CD4-positive, alpha-beta T cell (primary cell): ENCODE data around the gene NLGN1. TPM values are rescaled to one million over a fixed set of nuclear protein-coding genes. Genes with fewer than 3 reads are reported as not detected.

Experiments used
- ATAC-seq: fragments of 200-7000 bp; cut with Tn5 transposase; one replicate; pipeline ENCODE4 v1.10.0; 2022; ENCODE audit warnings: mild to moderate bottlenecking; ENCODE audit not compliant: poor library complexity
- CTCF ChIA-PET: fragments of 350-600 bp; sonication (Branson Sonifier 250); formaldehyde crosslinking; loops from one replicate; lab custom pipeline; 2021; ENCODE audit warnings: antibody characterized with exemption, inconsistent platforms; lab: Charles Lee
- POLR2A ChIA-PET: fragments of 350-600 bp; sonication (Branson Sonifier 250); formaldehyde crosslinking; loops from one replicate; lab custom pipeline; 2021; ENCODE audit warnings: antibody characterized with exemption, inconsistent platforms; lab: Charles Lee
- DNase-seq, 14 experiments: peaks; one replicate each; pipeline ENCODE4 v3.0.0-alpha.2; 2013 to 2020; ENCODE audit warnings: mixed read lengths in 2 of 14
- H3K27ac ChIP-seq, 2 donors: one replicate each; pipeline versions ENCODE4 v1.5.1 to v1.7.0; 2013; ENCODE audit warnings: low read length in 2 of 2, low read depth in 1 of 2, mild to moderate bottlenecking in 1 of 2
- H3K27me3 ChIP-seq, 2 experiments: 1 replicate in 1 of 2; 2 replicates in 1 of 2; pipeline versions ENCODE4 v1.6.1 to v1.7.0; 2013; ENCODE audit warnings: low read length in 2 of 2, control low read depth in 1 of 2, mild to moderate bottlenecking in 1 of 2, moderate library complexity in 1 of 2; ENCODE audit not compliant: insufficient read depth in 2 of 2, control insufficient read depth in 1 of 2
- H3K36me3 ChIP-seq: one replicate; pipeline ENCODE4 v1.6.1; 2013; ENCODE audit warnings: low read length, control low read depth; ENCODE audit not compliant: insufficient read depth
- H3K4me1 ChIP-seq: one replicate; pipeline ENCODE4 v1.6.1; 2013; ENCODE audit warnings: low read length, control low read depth; ENCODE audit not compliant: insufficient read depth
- H3K4me3 ChIP-seq: one replicate; pipeline ENCODE4 v1.5.1; 2013; ENCODE audit warnings: mild to moderate bottlenecking, low read length, moderate library complexity
- H3K9me3 ChIP-seq, 2 experiments: 1 replicate in 1 of 2; 2 replicates in 1 of 2; pipeline versions ENCODE4 v1.6.1 to v1.7.0; 2013; ENCODE audit warnings: low read length in 2 of 2, mild to moderate bottlenecking in 2 of 2, control low read depth in 1 of 2, moderate library complexity in 1 of 2; ENCODE audit not compliant: control insufficient read depth in 1 of 2, insufficient read depth in 1 of 2
- H3K27ac Mint-ChIP-seq: one replicate; pipeline ENCODE4 v1.8.0; 2020; ENCODE audit warnings: mixed read lengths
- H3K27me3 Mint-ChIP-seq: one replicate; pipeline ENCODE4 v1.8.0; 2021; ENCODE audit warnings: mixed read lengths
- H3K36me3 Mint-ChIP-seq: one replicate; pipeline ENCODE4 v1.8.0; 2021; ENCODE audit warnings: low read depth, mixed read lengths
- H3K4me1 Mint-ChIP-seq: one replicate; pipeline ENCODE4 v1.8.0; 2021; ENCODE audit warnings: low read depth, mixed read lengths
- H3K4me3 Mint-ChIP-seq: one replicate; pipeline ENCODE4 v1.8.0; 2020; ENCODE audit warnings: mild to moderate bottlenecking, mixed read lengths
- H3K9me3 Mint-ChIP-seq: one replicate; pipeline ENCODE4 v1.8.0; 2020; ENCODE audit warnings: mixed read lengths
- CTCF ChIP-seq: fragments of 200-600 bp; IDR thresholded peaks from one replicate; pipeline ENCODE4 v1.8.0; 2022; ENCODE audit warnings: antibody characterized with exemption, mild to moderate bottlenecking
- intact Hi-C, 2 experiments: fragments of 100-400 bp; cut with DNase I in 1 of 2; cut with micrococcal nuclease in 1 of 2; formaldehyde crosslinking; loops; one replicate each; pipeline versions ENCODE4 v1.15.1 to v1.9.0; 2023 to 2025; cut with DNase I, micrococcal nuclease
- total RNA-seq, 174 experiments: library from RNA in 2 of 174; stranded (reverse) in 2 of 174; gene quantifications; one replicate each; pipeline ENCODE4 v1.2.3 and lab custom pipeline; 2021 to 2026

Gene NLGN1
- total RNA-seq, 2 experiments from 2014 or later, result not detected

- no peak for TF ChIP-seq CTCF
- Mint-ChIP-seq H3K27me3 (no peaks in the 10 kb centered on the region), H3K4me3 (no peak overlapping the region), H3K36me3 (no peaks in the 10 kb centered on the region), H3K4me1 (no peaks in the 10 kb centered on the region), H3K9me3 (no peaks in the 10 kb centered on the region), H3K27ac (no peak overlapping the region)
- H3K27me3 ChIP-seq, result no peaks in the 10 kb centered on the region
- H3K27ac ChIP-seq, result no peak overlapping the region
- no peak for DNase-seq
- ATAC-seq, result no peak
- no peak overlapping the region for H3K4me3 ChIP-seq
- CTCF ChIA-PET, result no interaction called here
- no peaks in the 10 kb centered on the region for H3K9me3 ChIP-seq
- POLR2A ChIA-PET, result no interaction called here
- intact Hi-C loops, result no loop called here
- H3K36me3 ChIP-seq, result no peaks in the 10 kb centered on the region
- no peaks in the 10 kb centered on the region for H3K4me1 ChIP-seq
Observed at GRCh38 chr3:173976281-173976680, 578.7 kb downstream of the NLGN1 start.

- intact Hi-C loops, result no loop called here
- Histone ChIP-seq H3K27ac (no peak overlapping the region), H3K4me1 (no peaks in the 10 kb centered on the region), H3K9me3 (no peaks in the 10 kb centered on the region), H3K27me3 (no peaks in the 10 kb centered on the region), H3K36me3 (no peaks in the 10 kb centered on the region), H3K4me3 (no peak overlapping the region)
- Mint-ChIP-seq H3K27me3 (no peaks in the 10 kb centered on the region), H3K9me3 (no peaks in the 10 kb centered on the region), H3K36me3 (no peaks in the 10 kb centered on the region), H3K4me3 (no peak overlapping the region), H3K27ac (no peak overlapping the region), H3K4me1 (no peaks in the 10 kb centered on the region)
- CTCF ChIA-PET, result no interaction called here
- no peak for TF ChIP-seq CTCF
- no peak for ATAC-seq
- DNase-seq, result no peak
- POLR2A ChIA-PET, result no interaction called here
Observed at GRCh38 chr3:173977747-173978146, 580.2 kb downstream of the NLGN1 start.

DNA sequence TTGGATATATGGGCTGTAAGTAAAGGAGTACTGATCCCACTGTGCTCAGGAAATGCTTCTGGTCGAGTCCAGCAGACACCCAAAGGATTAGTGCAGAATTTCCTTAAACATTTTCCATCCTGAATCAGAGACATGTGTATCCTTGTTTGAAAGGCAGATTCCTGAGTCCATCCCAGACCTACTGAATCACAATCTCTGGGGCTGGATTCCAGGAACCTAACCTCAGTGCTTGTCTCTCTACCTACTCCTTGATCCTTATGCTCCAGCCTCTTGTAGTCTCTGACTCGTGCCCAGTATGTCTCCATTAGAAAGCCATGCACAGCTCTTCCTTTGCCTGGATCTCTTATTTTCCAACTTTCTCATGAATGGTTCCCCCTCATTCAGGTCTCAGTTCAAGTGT lies 585.8 kb downstream of the NLGN1 start:
- no peak for DNase-seq

More for the DNA sequence above, 585.8 kb downstream of the NLGN1 start:
- Histone ChIP-seq H3K27ac (no peak overlapping the region), H3K4me1 (no peaks in the 10 kb centered on the region), H3K36me3 (no peaks in the 10 kb centered on the region), H3K4me3 (no peak overlapping the region), H3K27me3 (no peaks in the 10 kb centered on the region), H3K9me3 (peaks cover 0 to 5% of the 10 kb centered on the region in 2 experiments)
- ATAC-seq, result no peak
- H3K4me1 Mint-ChIP-seq, result no peaks in the 10 kb centered on the region
- no peak overlapping the region for H3K27ac Mint-ChIP-seq
- CTCF ChIA-PET, result no interaction called here
- no peak overlapping the region for H3K4me3 Mint-ChIP-seq
- TF ChIP-seq CTCF, result no peak
- no peaks in the 10 kb centered on the region for H3K27me3 Mint-ChIP-seq
- intact Hi-C loops, result no loop called here
- H3K9me3 Mint-ChIP-seq, result no peaks in the 10 kb centered on the region
- no peaks in the 10 kb centered on the region for H3K36me3 Mint-ChIP-seq
- POLR2A ChIA-PET, result no interaction called here
